ENCODE results near the gene GUF1.
"Not testable (repeated sequence)": the region's sequence is repeated elsewhere in the genome, so short reads cannot be mapped to it uniquely, and the experiment has no call there.

Gene GUF1

GRCh38 chr4:44713125-44713524 lies 34.9 kb downstream of the GUF1 start:
- no peak for DNase-seq

- no peak for DNase-seq
Observed at GRCh38 chr4:44716597-44716996, 38.4 kb downstream of the GUF1 start.

GRCh38 chr4:44720371-44720770 lies 42.2 kb downstream of the GUF1 start:
- DNase-seq = no peak

- DNase-seq = no peak
Observed at GRCh38 chr4:44722001-44722400, 43.8 kb downstream of the GUF1 start.

GRCh38 chr4:44725166-44725565 lies 46.9 kb downstream of the GUF1 start:
- DNase-seq = no peak

- peak; percentile 5 for DNase-seq
Observed at GRCh38 chr4:44725726-44726037, 47.5 kb downstream of the GUF1 start.

GRCh38 chr4:44726038-44726871 lies 48.0 kb downstream of the GUF1 start, which contains the start of gene GNPDA2:
Gene GNPDA2 (minus strand): TSS chr4:44726556. CDS start chr4:44722207, 4,349 bp downstream.
- DNase-seq = peak; percentile 91

GRCh38 chr4:44727471-44727870 lies 49.3 kb downstream of the GUF1 start:
- DNase-seq = no peak

GRCh38 chr4:44728694-44729093 lies 50.5 kb downstream of the GUF1 start:
- not testable (repeated sequence) for DNase-seq

- no peak for DNase-seq
Observed at GRCh38 chr4:44736900-44737299, 58.7 kb downstream of the GUF1 start.

GRCh38 chr4:44738615-44739014 lies 60.4 kb downstream of the GUF1 start:
- no peak for DNase-seq

- DNase-seq = no peak
Observed at GRCh38 chr4:44740201-44740600, 62.0 kb downstream of the GUF1 start.

All from fibroblast of skin of abdomen (primary cell).